Measurements from ENCODE around the gene TUBGCP2.
"Not testable (repeated sequence)": the region's sequence is repeated elsewhere in the genome, so short reads cannot be mapped to it uniquely, and the experiment has no call there.

TUBGCP2 gene

GRCh38 chr10:133266056-133266795 lies 42.4 kb downstream of the TUBGCP2 start:
- TF ChIP-seq CTCF (IDR thresholded peaks at IDR 0.05), result no peak
- no peak overlapping the region for H3K4me3 Mint-ChIP-seq
- no peak for DNase-seq

GRCh38 chr10:133265052-133265451 lies 43.6 kb downstream of the TUBGCP2 start:
- H3K27me3 Mint-ChIP-seq (ENCODE audit: low read depth, poor library complexity); H3K36me3 Mint-ChIP-seq (ENCODE audit: low read depth); H3K9me3 Mint-ChIP-seq; H3K27ac Mint-ChIP-seq; H3K4me3 Mint-ChIP-seq; DNase-seq: not testable (repeated sequence)
- H3K4me1 Mint-ChIP-seq, result peaks cover 20% of the 10 kb centered on the region

More at GRCh38 chr10:133266056-133266795, 42.4 kb downstream of the TUBGCP2 start:
- Mint-ChIP-seq H3K9me3 (no peaks in the 10 kb centered on the region), H3K27me3 (ENCODE audit: low read depth, poor library complexity) (peaks cover 8% of the 10 kb centered on the region), H3K4me1 (peaks cover 13% of the 10 kb centered on the region), H3K27ac (no peak overlapping the region), H3K36me3 (ENCODE audit: low read depth) (no peaks in the 10 kb centered on the region)

GRCh38 chr10:133264461-133264860 lies 44.2 kb downstream of the TUBGCP2 start:
- no peak overlapping the region for H3K4me3 Mint-ChIP-seq
- H3K27ac Mint-ChIP-seq, result no peak overlapping the region
- no peaks in the 10 kb centered on the region for H3K36me3 Mint-ChIP-seq (ENCODE audit: low read depth)
- no peaks in the 10 kb centered on the region for H3K9me3 Mint-ChIP-seq
- H3K27me3 Mint-ChIP-seq (ENCODE audit: low read depth, poor library complexity), result peaks cover 10% of the 10 kb centered on the region
- H3K4me1 Mint-ChIP-seq, result peaks cover 22% of the 10 kb centered on the region
- TF ChIP-seq CTCF (IDR thresholded peaks at IDR 0.05), result no peak
- no peak for DNase-seq

- no peak for DNase-seq
- peaks cover 14% of the 10 kb centered on the region for H3K27me3 Mint-ChIP-seq (ENCODE audit: low read depth, poor library complexity)
- H3K4me1 Mint-ChIP-seq, result peaks cover 27% of the 10 kb centered on the region
- H3K9me3 Mint-ChIP-seq, result no peaks in the 10 kb centered on the region
- no peak for TF ChIP-seq CTCF (IDR thresholded peaks at IDR 0.05)
- H3K27ac Mint-ChIP-seq, result no peak overlapping the region
- H3K36me3 Mint-ChIP-seq (ENCODE audit: low read depth), result no peaks in the 10 kb centered on the region
- peak overlapping the region; percentile 30 for H3K4me3 Mint-ChIP-seq
Measured at GRCh38 chr10:133263674-133264073, 45.0 kb downstream of the TUBGCP2 start.

GRCh38 chr10:133262696-133263095 lies 46.0 kb downstream of the TUBGCP2 start:
- H3K27ac Mint-ChIP-seq, result no peak overlapping the region
- no peaks in the 10 kb centered on the region for H3K36me3 Mint-ChIP-seq (ENCODE audit: low read depth)
- DNase-seq, result no peak
- H3K4me3 Mint-ChIP-seq, result peak overlapping the region; percentile 76
- H3K27me3 Mint-ChIP-seq (ENCODE audit: low read depth, poor library complexity), result peaks cover 14% of the 10 kb centered on the region
- no peak for TF ChIP-seq CTCF (IDR thresholded peaks at IDR 0.05)
- H3K4me1 Mint-ChIP-seq, result peaks cover 28% of the 10 kb centered on the region
- H3K9me3 Mint-ChIP-seq, result no peaks in the 10 kb centered on the region

GRCh38 chr10:133261726-133262325 lies 46.8 kb downstream of the TUBGCP2 start:
- no peaks in the 10 kb centered on the region for H3K9me3 Mint-ChIP-seq
- H3K4me1 Mint-ChIP-seq, result peaks cover 37% of the 10 kb centered on the region
- no peaks in the 10 kb centered on the region for H3K36me3 Mint-ChIP-seq (ENCODE audit: low read depth)

More at GRCh38 chr10:133261726-133262325, 46.8 kb downstream of the TUBGCP2 start:
- H3K4me3 Mint-ChIP-seq, result peak overlapping the region; percentile 76
- no peak overlapping the region for H3K27ac Mint-ChIP-seq
- peak; percentile 89 for DNase-seq
- peaks cover 14% of the 10 kb centered on the region for H3K27me3 Mint-ChIP-seq (ENCODE audit: low read depth, poor library complexity)
- no peak for TF ChIP-seq CTCF (IDR thresholded peaks at IDR 0.05)
